Transverse colon (tissue), 4 donors: ENCODE data around the gene QPCT. TPM values are rescaled to one million over a fixed set of nuclear protein-coding genes. Genes with fewer than 3 reads are reported as not detected.
A peak's percentile ranks its signal among the peaks of the same experiment; 100 is the strongest.

Experiments
- DNase-seq: peaks from one replicate; pipeline ENCODE4 v3.0.0-alpha.2; 2019
- H3K27ac ChIP-seq, 4 donors: fragments of 200-600 bp; sonication (generic); 2 replicates each; pipeline ENCODE4 v1.5.1; 2016 to 2018; ENCODE audit warnings: inconsistent platforms in 4 of 4
- H3K27me3 ChIP-seq: fragments of 200-600 bp; sonication (generic); 2 replicates; pipeline ENCODE4 v1.5.1; 2017; ENCODE audit warnings: inconsistent platforms
- H3K36me3 ChIP-seq, 4 donors: fragments of 200-600 bp; sonication (generic); 2 replicates each; pipeline ENCODE4 v1.5.1; 2017 to 2019; ENCODE audit warnings: inconsistent platforms in 4 of 4
- H3K4me1 ChIP-seq, 4 donors: fragments of 200-600 bp; sonication (generic); 2 replicates each; pipeline ENCODE4 v1.5.1; 2017 to 2020; ENCODE audit warnings: inconsistent platforms in 4 of 4
- H3K4me3 ChIP-seq, 4 donors: fragments of 200-600 bp; sonication (generic); 1 replicate in 1 of 4; 2 replicates in 3 of 4; pipeline versions ENCODE4 v1.5.1 to v1.6.1; 2017 to 2019; ENCODE audit warnings: inconsistent platforms in 4 of 4
- H3K9me3 ChIP-seq, 2 donors: fragments of 200-600 bp; sonication (generic); 2 replicates each; pipeline ENCODE4 v1.5.1; 2017 to 2019; ENCODE audit warnings: inconsistent platforms in 2 of 2
- CTCF ChIP-seq, 5 experiments: fragments of 200-600 bp in 3 of 5; fragments of 450-650 bp in 2 of 5; sonication (generic) in 3 of 5; IDR thresholded peaks; 1 replicate in 2 of 5; 2 replicates in 3 of 5; pipeline ENCODE4 v1.5.1; 2016 to 2017; ENCODE audit warnings: antibody characterized with exemption in 5 of 5, inconsistent platforms in 3 of 5, mild to moderate bottlenecking in 2 of 5, moderate library complexity in 1 of 5
- EP300 ChIP-seq: sonication (generic); formaldehyde crosslinking; IDR thresholded peaks from one replicate; pipeline ENCODE4 v1.6.1; 2017; ENCODE audit warnings: antibody characterized with exemption, low read depth
- POLR2A ChIP-seq: fragments of 450-650 bp; IDR thresholded peaks from one replicate; pipeline ENCODE4 v1.6.1; 2016; ENCODE audit warnings: antibody characterized with exemption, mild to moderate bottlenecking, moderate library complexity
- POLR2AphosphoS5 ChIP-seq, 3 donors: sonication (generic); formaldehyde crosslinking; IDR thresholded peaks; one replicate each; pipeline ENCODE4 v1.6.1; 2016; ENCODE audit warnings: antibody characterized with exemption in 3 of 3
- WGBS, 2 donors: methylation state at CpG; one replicate each; pipeline ENCODE4 v1.1.5; 2018; ENCODE audit warnings: low coverage in 1 of 2; 5-methylcytosine and 5-hydroxymethylcytosine counted together
- in situ Hi-C, 4 donors: fragments of 200-750 bp; cut with MboI; loops; one replicate each; pipeline versions ENCODE4 v1.15.0 to v1.15.1; 2017; ENCODE audit warnings: low sequenced_read_pairs in 3 of 4, low pct_ligation_motif_present in 1 of 4, low pct_unique_long_range_greater_than_20kb in 1 of 4
- intact Hi-C: fragments of 100-400 bp; cut with DNase I; formaldehyde crosslinking; loops from one replicate; pipeline ENCODE4 v1.15.1; 2023; ENCODE audit warnings: low total_unique reads
- total RNA-seq, 4 donors: library from RNA; depleted of rRNA; stranded (reverse); fragments of >200 nt; gene quantifications; one replicate each; pipeline ENCODE4 v1.1.0, GENCODE V29; 2016

Gene QPCT
- total RNA-seq, 4 donors from 2014 or later = 1.6 to 34.4 (median 14.3) TPM

GRCh38 chr2:37389989-37390765, 45.7 kb downstream of the QPCT start:
- in situ Hi-C loops = loop anchor here in 2 of 4 donors (10.0 to 25.0 kb wide), 2 partner anchors 445 to 872 kb away; no protein-coding TSS in a partner anchor
- Histone ChIP-seq H3K4me3 (no peak overlapping the region), H3K27me3 (no peaks in the 10 kb centered on the region), H3K4me1 (peaks cover 0 to 15% (median 0%) of the 10 kb centered on the region in 4 donors), H3K27ac (peak overlapping the region in 2 of 4 donors; percentile 28 to 40), H3K36me3 (no peaks in the 10 kb centered on the region), H3K9me3 (no peaks in the 10 kb centered on the region)
- WGBS, 2 donors = 51% methylated on average over 5 of the region's 5 CpGs; no CpG with 5 or more reads in 1 of the 2 donors
- TF ChIP-seq POLR2AphosphoS5 (IDR thresholded peaks at IDR 0.05) = peak in 1 of 3 donors; percentile 22
- TF ChIP-seq POLR2A = no peak
- no peak for TF ChIP-seq CTCF (IDR thresholded peaks at IDR 0.05)
- no peak for TF ChIP-seq EP300
- peak; percentile 28 for DNase-seq
- intact Hi-C loops = loop anchor here (5.0 kb wide), 1 partner anchor 487 kb away; no protein-coding TSS in a partner anchor

DNA sequence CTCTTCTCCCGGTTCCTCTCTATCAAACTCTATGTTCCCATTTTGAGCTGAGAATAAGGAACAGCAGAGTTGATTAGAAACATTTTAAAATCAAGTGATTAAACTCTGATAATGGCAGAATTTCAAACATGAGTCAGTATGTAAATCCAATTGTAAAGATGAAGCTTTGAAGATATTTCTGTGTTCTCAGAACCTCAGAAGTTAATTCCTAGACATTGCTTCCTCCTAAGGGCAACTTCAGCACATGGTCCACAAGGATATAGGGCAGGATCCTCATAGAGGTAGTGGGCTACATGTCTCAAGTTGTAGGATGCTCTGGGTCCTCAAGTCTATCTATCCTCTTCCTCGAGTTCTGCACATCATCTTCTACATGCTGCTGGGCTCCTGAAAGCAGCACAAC, 46.3 kb downstream of the QPCT start:
- no peaks in the 10 kb centered on the region for H3K27me3 ChIP-seq
- WGBS, 2 donors = 72 to 100% methylated on average over 1 to 2 of the region's 2 CpGs
- in situ Hi-C loops = loop anchor here in 2 of 4 donors (10.0 to 25.0 kb wide), 2 partner anchors 444 to 872 kb away; no protein-coding TSS in a partner anchor
- no peaks in the 10 kb centered on the region for H3K9me3 ChIP-seq
- H3K4me3 ChIP-seq = no peak overlapping the region
- H3K4me1 ChIP-seq = peaks cover 0 to 15% (median 0%) of the 10 kb centered on the region in 4 donors
- intact Hi-C loops = loop anchor here (5.0 kb wide), 1 partner anchor 487 kb away; no protein-coding TSS in a partner anchor
- H3K36me3 ChIP-seq = no peaks in the 10 kb centered on the region
- no peak for DNase-seq
- H3K27ac ChIP-seq = no peak overlapping the region
- TF ChIP-seq CTCF (IDR thresholded peaks at IDR 0.05) (no peak), EP300 (no peak), POLR2AphosphoS5 (IDR thresholded peaks at IDR 0.05) (no peak), POLR2A (no peak)

DNA sequence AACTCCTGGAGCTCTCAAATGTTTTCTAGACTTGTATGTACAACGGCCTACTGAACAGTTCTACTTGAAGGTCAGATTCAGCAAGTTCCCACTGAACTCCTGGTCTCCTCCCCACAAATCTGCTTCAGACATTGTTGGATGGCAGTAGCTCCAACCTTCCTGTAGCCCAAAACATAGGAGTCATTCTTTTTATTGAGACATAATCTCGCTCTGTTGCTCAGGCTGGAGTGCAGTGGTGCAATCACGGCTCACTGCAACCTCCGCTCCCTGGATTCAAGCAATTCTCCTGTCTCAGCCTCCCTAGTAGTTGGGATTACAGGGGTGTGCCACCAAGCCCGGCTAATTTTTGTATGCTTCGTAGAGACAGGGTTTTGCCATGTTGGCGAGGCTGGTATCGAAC, 47.3 kb downstream of the QPCT start:
- Histone ChIP-seq H3K27ac (no peak overlapping the region), H3K36me3 (no peaks in the 10 kb centered on the region), H3K4me3 (no peak overlapping the region), H3K4me1 (peaks cover 0 to 15% (median 0%) of the 10 kb centered on the region in 4 donors), H3K27me3 (no peaks in the 10 kb centered on the region), H3K9me3 (no peaks in the 10 kb centered on the region)
- TF ChIP-seq EP300 = no peak
- TF ChIP-seq CTCF (IDR thresholded peaks at IDR 0.05) = no peak
- no peak for TF ChIP-seq POLR2AphosphoS5 (IDR thresholded peaks at IDR 0.05)
- TF ChIP-seq POLR2A = no peak
- intact Hi-C loops = loop anchor here (5.0 kb wide), 1 partner anchor 486 kb away; no protein-coding TSS in a partner anchor
- in situ Hi-C loops = loop anchor here in 2 of 4 donors (10.0 to 25.0 kb wide), 2 partner anchors 443 to 871 kb away; no protein-coding TSS in a partner anchor
- WGBS, 2 donors = 95 to 100% methylated on average over 4 to 8 of the region's 8 CpGs
- no peak for DNase-seq

GRCh38 chr2:37392428-37392827, 48.0 kb downstream of the QPCT start:
- Histone ChIP-seq H3K27ac (no peak overlapping the region), H3K27me3 (no peaks in the 10 kb centered on the region), H3K36me3 (no peaks in the 10 kb centered on the region), H3K9me3 (no peaks in the 10 kb centered on the region), H3K4me3 (no peak overlapping the region), H3K4me1 (peaks cover 0 to 15% (median 0%) of the 10 kb centered on the region in 4 donors)
- no peak for DNase-seq
- TF ChIP-seq CTCF (IDR thresholded peaks at IDR 0.05) = no peak
- no peak for TF ChIP-seq EP300
- no peak for TF ChIP-seq POLR2A
- no peak for TF ChIP-seq POLR2AphosphoS5 (IDR thresholded peaks at IDR 0.05)
- intact Hi-C loops (loop anchor here (5.0 kb wide), 1 partner anchor 485 kb away; no protein-coding TSS in a partner anchor), in situ Hi-C loops (loop anchor here in 2 of 4 donors (10.0 to 25.0 kb wide), 2 partner anchors 442 to 870 kb away; no protein-coding TSS in a partner anchor)
- WGBS, 2 donors = 94 to 100% methylated on average over 2 of the region's 2 CpGs
